CD4-positive, alpha-beta T cell (primary cell): ENCODE results near the gene DUSP10. TPM values are rescaled to one million over a fixed set of nuclear protein-coding genes. Genes with fewer than 3 reads are reported as not detected.

Experiments used
- ATAC-seq: fragments of 200-7000 bp; cut with Tn5 transposase; one replicate; pipeline ENCODE4 v1.10.0; 2022; ENCODE audit warnings: mild to moderate bottlenecking; ENCODE audit not compliant: poor library complexity
- CTCF ChIA-PET: fragments of 350-600 bp; sonication (Branson Sonifier 250); formaldehyde crosslinking; loops from one replicate; lab custom pipeline; 2021; ENCODE audit warnings: antibody characterized with exemption, inconsistent platforms; lab: Charles Lee
- POLR2A ChIA-PET: fragments of 350-600 bp; sonication (Branson Sonifier 250); formaldehyde crosslinking; loops from one replicate; lab custom pipeline; 2021; ENCODE audit warnings: antibody characterized with exemption, inconsistent platforms; lab: Charles Lee
- DNase-seq, 14 experiments: peaks; one replicate each; pipeline ENCODE4 v3.0.0-alpha.2; 2013 to 2020; ENCODE audit warnings: mixed read lengths in 2 of 14
- H3K27ac ChIP-seq, 2 donors: one replicate each; pipeline versions ENCODE4 v1.5.1 to v1.7.0; 2013; ENCODE audit warnings: low read length in 2 of 2, low read depth in 1 of 2, mild to moderate bottlenecking in 1 of 2
- H3K27me3 ChIP-seq, 2 experiments: 1 replicate in 1 of 2; 2 replicates in 1 of 2; pipeline versions ENCODE4 v1.6.1 to v1.7.0; 2013; ENCODE audit warnings: low read length in 2 of 2, control low read depth in 1 of 2, mild to moderate bottlenecking in 1 of 2, moderate library complexity in 1 of 2; ENCODE audit not compliant: insufficient read depth in 2 of 2, control insufficient read depth in 1 of 2
- H3K36me3 ChIP-seq: one replicate; pipeline ENCODE4 v1.6.1; 2013; ENCODE audit warnings: low read length, control low read depth; ENCODE audit not compliant: insufficient read depth
- H3K4me1 ChIP-seq: one replicate; pipeline ENCODE4 v1.6.1; 2013; ENCODE audit warnings: low read length, control low read depth; ENCODE audit not compliant: insufficient read depth
- H3K4me3 ChIP-seq: one replicate; pipeline ENCODE4 v1.5.1; 2013; ENCODE audit warnings: mild to moderate bottlenecking, low read length, moderate library complexity
- H3K9me3 ChIP-seq, 2 experiments: 1 replicate in 1 of 2; 2 replicates in 1 of 2; pipeline versions ENCODE4 v1.6.1 to v1.7.0; 2013; ENCODE audit warnings: low read length in 2 of 2, mild to moderate bottlenecking in 2 of 2, control low read depth in 1 of 2, moderate library complexity in 1 of 2; ENCODE audit not compliant: control insufficient read depth in 1 of 2, insufficient read depth in 1 of 2
- H3K27ac Mint-ChIP-seq: one replicate; pipeline ENCODE4 v1.8.0; 2020; ENCODE audit warnings: mixed read lengths
- H3K27me3 Mint-ChIP-seq: one replicate; pipeline ENCODE4 v1.8.0; 2021; ENCODE audit warnings: mixed read lengths
- H3K36me3 Mint-ChIP-seq: one replicate; pipeline ENCODE4 v1.8.0; 2021; ENCODE audit warnings: low read depth, mixed read lengths
- H3K4me1 Mint-ChIP-seq: one replicate; pipeline ENCODE4 v1.8.0; 2021; ENCODE audit warnings: low read depth, mixed read lengths
- H3K4me3 Mint-ChIP-seq: one replicate; pipeline ENCODE4 v1.8.0; 2020; ENCODE audit warnings: mild to moderate bottlenecking, mixed read lengths
- H3K9me3 Mint-ChIP-seq: one replicate; pipeline ENCODE4 v1.8.0; 2020; ENCODE audit warnings: mixed read lengths
- CTCF ChIP-seq: fragments of 200-600 bp; IDR thresholded peaks from one replicate; pipeline ENCODE4 v1.8.0; 2022; ENCODE audit warnings: antibody characterized with exemption, mild to moderate bottlenecking
- intact Hi-C, 2 experiments: fragments of 100-400 bp; cut with DNase I in 1 of 2; cut with micrococcal nuclease in 1 of 2; formaldehyde crosslinking; loops; one replicate each; pipeline versions ENCODE4 v1.15.1 to v1.9.0; 2023 to 2025; cut with DNase I, micrococcal nuclease
- total RNA-seq, 174 experiments: library from RNA in 2 of 174; stranded (reverse) in 2 of 174; gene quantifications; one replicate each; pipeline ENCODE4 v1.2.3 and lab custom pipeline; 2021 to 2026

The DUSP10 gene
- total RNA-seq, 2 experiments from 2014 or later = 66.9 to 70.9 TPM

- H3K36me3 Mint-ChIP-seq = no peaks in the 10 kb centered on the region
- H3K27me3 Mint-ChIP-seq = peaks cover 6% of the 10 kb centered on the region
- ChIA-PET POLR2A (no interaction called here), CTCF (no interaction called here)
- no peak overlapping the region for H3K4me3 ChIP-seq
- H3K27me3 ChIP-seq = no peaks in the 10 kb centered on the region
- no peaks in the 10 kb centered on the region for H3K4me1 Mint-ChIP-seq
- DNase-seq = no peak
- H3K9me3 Mint-ChIP-seq = no peaks in the 10 kb centered on the region
- H3K27ac ChIP-seq = no peak overlapping the region
- intact Hi-C loops = loop anchor here in 1 of 2 experiments (5.0 kb wide), 1 partner anchor 79 kb away; the partner anchor contains the start of gene DUSP10
- ATAC-seq = no peak
- no peak overlapping the region for H3K4me3 Mint-ChIP-seq
- H3K9me3 ChIP-seq = no peaks in the 10 kb centered on the region
- no peaks in the 10 kb centered on the region for H3K4me1 ChIP-seq
- no peak for TF ChIP-seq CTCF
- no peaks in the 10 kb centered on the region for H3K36me3 ChIP-seq
- no peak overlapping the region for H3K27ac Mint-ChIP-seq
Measured at GRCh38 chr1:221663321-221663720, 78.6 kb downstream of the DUSP10 start.

GRCh38 chr1:221655766-221656305 lies 86.1 kb downstream of the DUSP10 start:
- no peaks in the 10 kb centered on the region for H3K36me3 Mint-ChIP-seq
- ChIA-PET CTCF (no interaction called here), POLR2A (no interaction called here)
- no peaks in the 10 kb centered on the region for H3K36me3 ChIP-seq
- no peak overlapping the region for H3K4me3 Mint-ChIP-seq
- intact Hi-C loops = no loop called here
- peaks cover 3% of the 10 kb centered on the region for H3K9me3 Mint-ChIP-seq
- H3K27me3 ChIP-seq = no peaks in the 10 kb centered on the region
- H3K4me1 ChIP-seq = no peaks in the 10 kb centered on the region
- H3K27ac ChIP-seq = no peak overlapping the region
- no peak for ATAC-seq
- DNase-seq = no peak
- H3K27ac Mint-ChIP-seq = no peak overlapping the region
- no peaks in the 10 kb centered on the region for H3K4me1 Mint-ChIP-seq
- H3K4me3 ChIP-seq = no peak overlapping the region
- no peaks in the 10 kb centered on the region for H3K27me3 Mint-ChIP-seq
- TF ChIP-seq CTCF = no peak
- no peaks in the 10 kb centered on the region for H3K9me3 ChIP-seq
